ENCODE data around the gene AEBP2. TPM values are rescaled to one million over a fixed set of nuclear protein-coding genes. Genes with fewer than 3 reads are reported as not detected.

The AEBP2 gene
- total and polyA plus RNA-seq, 4 donors, result 8.6 to 78.2 (median 21.6) TPM

- no peak for ATAC-seq (ENCODE audit: insufficient read depth, low FRiP score)
- Histone ChIP-seq H3K4me1 (ENCODE audit: control insufficient read depth in 5 of 5, insufficient read depth in 5 of 5, low read length in 5 of 5) (peaks cover 0 to 18% (median 0%) of the 10 kb centered on the region in 5 donors), H3K9me3 (ENCODE audit: control insufficient read depth in 4 of 4, insufficient read depth in 3 of 4, low read length in 3 of 4) (peaks cover 0 to 2% (median 0%) of the 10 kb centered on the region in 4 donors), H3K27ac (ENCODE audit: low read depth in 1 of 2, low read length in 1 of 2) (no peak overlapping the region), H3K27me3 (ENCODE audit: control insufficient read depth in 3 of 3, insufficient read depth in 3 of 3, low read length in 2 of 3) (no peaks in the 10 kb centered on the region), H3K36me3 (ENCODE audit: control insufficient read depth in 4 of 4, insufficient read depth in 4 of 4, low read length in 4 of 4) (peaks cover 0 to 3% (median 3%) of the 10 kb centered on the region in 4 donors), H3K4me3 (no peak overlapping the region), H3K9ac (ENCODE audit: insufficient read depth in 1 of 2, low read length in 2 of 2) (no peak overlapping the region)
- TF ChIP-seq CTCF (IDR thresholded peaks at IDR 0.05; ENCODE audit: control extremely low read depth, extremely low read depth), result no peak
- 87 to 90% methylated on average over 5 of the region's 5 CpGs for WGBS, 2 donors
- peak in 1 of 3 donors; percentile 52 for DNase-seq
Observed at GRCh38 chr12:19520646-19521415, 81.5 kb downstream of the AEBP2 start.

DNA sequence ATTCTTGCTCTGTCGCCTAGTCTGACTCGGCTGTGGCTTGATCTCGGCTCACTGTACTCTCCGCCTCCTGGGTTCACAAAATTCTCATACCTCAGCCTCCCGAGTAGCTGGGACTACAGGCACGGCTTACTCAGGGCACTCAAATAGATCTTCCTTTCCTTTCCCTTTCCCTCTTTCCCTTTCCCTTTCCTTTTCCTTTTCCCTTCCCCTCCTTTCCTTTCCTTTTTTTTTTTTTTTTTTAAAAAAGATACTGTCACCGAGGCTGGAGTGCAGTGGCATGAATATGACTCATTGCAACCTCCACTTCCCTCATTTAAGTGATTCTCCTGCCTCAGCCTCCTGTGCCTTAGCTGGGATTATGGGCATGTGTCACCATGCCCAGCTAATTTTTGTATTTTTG is 86.0 kb downstream of the AEBP2 start:
- H3K36me3 ChIP-seq (ENCODE audit: control insufficient read depth in 4 of 4, insufficient read depth in 4 of 4, low read length in 4 of 4), result peaks cover 0 to 3% (median 0%) of the 10 kb centered on the region in 4 donors
- no peak overlapping the region for H3K4me3 ChIP-seq
- no peak overlapping the region for H3K27ac ChIP-seq (ENCODE audit: low read depth in 1 of 2, low read length in 1 of 2)
- 87 to 91% methylated on average over 7 of the region's 7 CpGs for WGBS, 2 donors
- H3K27me3 ChIP-seq (ENCODE audit: control insufficient read depth in 3 of 3, insufficient read depth in 3 of 3, low read length in 2 of 3), result no peaks in the 10 kb centered on the region
- no peak overlapping the region for H3K9ac ChIP-seq (ENCODE audit: insufficient read depth in 1 of 2, low read length in 2 of 2)
- H3K9me3 ChIP-seq (ENCODE audit: control insufficient read depth in 4 of 4, insufficient read depth in 3 of 4, low read length in 3 of 4), result peaks cover 0 to 2% (median 0%) of the 10 kb centered on the region in 4 donors
- no peak for TF ChIP-seq CTCF (IDR thresholded peaks at IDR 0.05; ENCODE audit: control extremely low read depth, extremely low read depth)
- no peak for DNase-seq
- ATAC-seq (ENCODE audit: insufficient read depth, low FRiP score), result no peak
- H3K4me1 ChIP-seq (ENCODE audit: control insufficient read depth in 5 of 5, insufficient read depth in 5 of 5, low read length in 5 of 5), result peaks cover 0 to 14% (median 8%) of the 10 kb centered on the region in 5 donors

DNA sequence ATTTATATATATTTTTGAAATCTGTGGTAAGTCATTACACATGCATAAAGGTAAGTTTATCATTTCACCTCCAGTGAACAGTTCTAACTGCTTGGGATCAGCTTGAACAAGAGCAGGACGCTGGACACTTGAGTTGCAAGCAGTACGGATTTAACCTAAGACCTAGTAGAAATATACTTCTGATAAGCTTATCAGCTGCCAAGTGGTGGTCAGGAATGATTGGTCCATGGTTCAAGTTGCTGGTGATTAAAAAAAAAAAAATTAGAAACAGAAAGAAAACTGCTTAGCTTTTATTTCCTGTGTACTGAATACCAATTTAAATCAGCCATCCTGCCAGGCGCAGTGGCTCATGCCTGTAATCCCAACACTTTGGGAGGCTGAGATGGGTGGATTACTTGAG is 88.6 kb downstream of the AEBP2 start:
- Histone ChIP-seq H3K9ac (ENCODE audit: insufficient read depth in 1 of 2, low read length in 2 of 2) (no peak overlapping the region), H3K27me3 (ENCODE audit: control insufficient read depth in 3 of 3, insufficient read depth in 3 of 3, low read length in 2 of 3) (no peaks in the 10 kb centered on the region), H3K9me3 (ENCODE audit: control insufficient read depth in 4 of 4, insufficient read depth in 3 of 4, low read length in 3 of 4) (peaks cover 0 to under 1% (median 0%) of the 10 kb centered on the region in 4 donors), H3K36me3 (ENCODE audit: control insufficient read depth in 4 of 4, insufficient read depth in 4 of 4, low read length in 4 of 4) (peaks cover 0 to 1% (median 0%) of the 10 kb centered on the region in 4 donors), H3K27ac (ENCODE audit: low read depth in 1 of 2, low read length in 1 of 2) (no peak overlapping the region), H3K4me3 (no peak overlapping the region), H3K4me1 (ENCODE audit: control insufficient read depth in 5 of 5, insufficient read depth in 5 of 5, low read length in 5 of 5) (peaks cover 0 to 13% (median 11%) of the 10 kb centered on the region in 5 donors)
- ATAC-seq (ENCODE audit: insufficient read depth, low FRiP score) (no peak), DNase-seq (no peak)
- TF ChIP-seq CTCF (IDR thresholded peaks at IDR 0.05; ENCODE audit: control extremely low read depth, extremely low read depth), result no peak
- 81 to 91% methylated on average over 3 of the region's 3 CpGs for WGBS, 2 donors
